ENCODE data around the gene C8B. TPM values are rescaled to one million over a fixed set of nuclear protein-coding genes. Genes with fewer than 3 reads are reported as not detected.

Gene C8B
- total RNA-seq, 1 experiment from 2014 or later: not detected

- no peak overlapping the region for H3K4me3 Mint-ChIP-seq (ENCODE audit: unreplicated experiment)
- H3K4me1 ChIP-seq: no peaks in the 10 kb centered on the region
- H3K9me3 ChIP-seq: no peaks in the 10 kb centered on the region
- H3K4me3 ChIP-seq (ENCODE audit: low read depth, low read length): no peak overlapping the region
- no peak overlapping the region for H3K27ac Mint-ChIP-seq (ENCODE audit: unreplicated experiment)
- no peaks in the 10 kb centered on the region for H3K9me3 Mint-ChIP-seq (ENCODE audit: unreplicated experiment)
- no peaks in the 10 kb centered on the region for H3K4me1 Mint-ChIP-seq (ENCODE audit: low read depth, unreplicated experiment)
- intact Hi-C loops (cut with micrococcal nuclease; ENCODE audit: unreplicated experiment): no loop called here
- ChIA-PET CTCF (interaction anchor here (0.6 kb wide), 2 partner anchors 145 to 412 kb away, joined by 3 read pairs; no protein-coding TSS in a partner anchor), POLR2A (no interaction called here)
- H3K27me3 ChIP-seq (replicated peaks; ENCODE audit: control insufficient read depth, insufficient read depth, low read length): no peaks in the 10 kb centered on the region
- no TSS peak for BruUV-seq (replicated peaks)
- no peak for TF ChIP-seq CTCF (IDR thresholded peaks at IDR 0.05; ENCODE audit: insufficient read depth in 1 of 2, low read depth in 1 of 2, low read length in 1 of 2, severe bottlenecking in 1 of 2, unreplicated experiment in 1 of 2)
- H3K36me3 ChIP-seq (ENCODE audit: control insufficient read depth, insufficient read depth, low read length): no peaks in the 10 kb centered on the region
- no peak for DNase-seq
- H3K27me3 Mint-ChIP-seq (ENCODE audit: insufficient read depth, unreplicated experiment): no peaks in the 10 kb centered on the region
- H3K36me3 Mint-ChIP-seq (ENCODE audit: insufficient read depth, unreplicated experiment): no peaks in the 10 kb centered on the region
These were observed 31.3 kb downstream of the C8B start for GRCh38 chr1:56934430-56935060.

- Histone ChIP-seq H3K9me3 (no peaks in the 10 kb centered on the region), H3K4me1 (no peaks in the 10 kb centered on the region), H3K36me3 (ENCODE audit: control insufficient read depth, insufficient read depth, low read length) (no peaks in the 10 kb centered on the region), H3K4me3 (ENCODE audit: low read depth, low read length) (no peak overlapping the region), H3K27me3 (replicated peaks; ENCODE audit: control insufficient read depth, insufficient read depth, low read length) (no peaks in the 10 kb centered on the region)
- H3K9me3 Mint-ChIP-seq (ENCODE audit: unreplicated experiment): peaks cover 4% of the 10 kb centered on the region
- ChIA-PET CTCF (no interaction called here), POLR2A (no interaction called here)
- H3K27me3 Mint-ChIP-seq (ENCODE audit: insufficient read depth, unreplicated experiment): no peaks in the 10 kb centered on the region
- H3K27ac Mint-ChIP-seq (ENCODE audit: unreplicated experiment): no peak overlapping the region
- BruUV-seq (replicated peaks): no TSS peak
- H3K36me3 Mint-ChIP-seq (ENCODE audit: insufficient read depth, unreplicated experiment): no peaks in the 10 kb centered on the region
- no peaks in the 10 kb centered on the region for H3K4me1 Mint-ChIP-seq (ENCODE audit: low read depth, unreplicated experiment)
- no peak for TF ChIP-seq CTCF (IDR thresholded peaks at IDR 0.05; ENCODE audit: insufficient read depth in 1 of 2, low read depth in 1 of 2, low read length in 1 of 2, severe bottlenecking in 1 of 2, unreplicated experiment in 1 of 2)
- H3K4me3 Mint-ChIP-seq (ENCODE audit: unreplicated experiment): no peak overlapping the region
- intact Hi-C loops (cut with micrococcal nuclease; ENCODE audit: unreplicated experiment): no loop called here
- no peak for DNase-seq
These were observed 32.2 kb downstream of the C8B start for GRCh38 chr1:56933606-56934005.

- Mint-ChIP-seq H3K36me3 (ENCODE audit: insufficient read depth, unreplicated experiment) (no peaks in the 10 kb centered on the region), H3K27me3 (ENCODE audit: insufficient read depth, unreplicated experiment) (no peaks in the 10 kb centered on the region), H3K27ac (ENCODE audit: unreplicated experiment) (no peak overlapping the region)
These were observed 32.7 kb downstream of the C8B start for GRCh38 chr1:56933161-56933560.

More at GRCh38 chr1:56933161-56933560, 32.7 kb downstream of the C8B start:
- ChIA-PET POLR2A (no interaction called here), CTCF (no interaction called here)
- intact Hi-C loops (cut with micrococcal nuclease; ENCODE audit: unreplicated experiment): no loop called here
- H3K36me3 ChIP-seq (ENCODE audit: control insufficient read depth, insufficient read depth, low read length): no peaks in the 10 kb centered on the region
- H3K4me3 ChIP-seq (ENCODE audit: low read depth, low read length): no peak overlapping the region
- no TSS peak for BruUV-seq (replicated peaks)
- H3K4me3 Mint-ChIP-seq (ENCODE audit: unreplicated experiment): no peak overlapping the region
- H3K4me1 Mint-ChIP-seq (ENCODE audit: low read depth, unreplicated experiment): no peaks in the 10 kb centered on the region
- no peak for TF ChIP-seq CTCF (IDR thresholded peaks at IDR 0.05; ENCODE audit: insufficient read depth in 1 of 2, low read depth in 1 of 2, low read length in 1 of 2, severe bottlenecking in 1 of 2, unreplicated experiment in 1 of 2)
- DNase-seq: no peak
- no peaks in the 10 kb centered on the region for H3K9me3 ChIP-seq
- H3K9me3 Mint-ChIP-seq (ENCODE audit: unreplicated experiment): peaks cover 8% of the 10 kb centered on the region
- H3K4me1 ChIP-seq: no peaks in the 10 kb centered on the region
- H3K27me3 ChIP-seq (replicated peaks; ENCODE audit: control insufficient read depth, insufficient read depth, low read length): no peaks in the 10 kb centered on the region

Measured in Caco-2 (cell line).